Choroid plexus epithelial cell (primary cell): ENCODE data around the gene GINS3.

Experiments used
- DNase-seq: peaks from one replicate; pipeline ENCODE4 v3.0.0-alpha.2; 2010; ENCODE audit warnings: low read depth
- H3K4me3 ChIP-seq: 2 replicates; pipeline ENCODE4 v1.5.1; 2011; ENCODE audit warnings: low read depth, mild to moderate bottlenecking, control low read depth, low read length, moderate library complexity
- TF ChIP-seq, protein P1 (sequence below): conservative IDR thresholded peaks from 2 replicates; pipeline ENCODE4 v1.5.1; 2011; ENCODE audit warnings: low read depth, mild to moderate bottlenecking, control low read depth, inconsistent platforms, low read length, moderate library complexity

Gene GINS3

DNA sequence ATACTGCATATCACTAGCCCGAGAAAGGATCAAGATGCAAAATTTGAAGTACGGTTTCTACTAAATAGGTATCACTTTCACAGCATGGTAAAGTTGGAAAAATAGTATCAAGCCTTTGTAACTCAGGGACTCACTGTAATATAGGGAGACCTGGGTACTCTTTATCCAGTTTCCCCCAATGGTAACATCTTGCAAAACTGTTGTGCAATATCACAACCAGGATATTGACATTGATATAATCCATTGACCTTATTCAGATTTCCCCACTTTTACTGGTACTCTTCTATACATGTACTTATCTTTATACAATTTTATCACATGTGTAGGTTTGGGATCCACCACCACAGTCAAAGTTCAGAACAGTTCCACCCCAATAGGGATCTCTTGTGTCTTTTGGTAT is 20.4 kb upstream of the GINS3 start:
- TF ChIP-seq, protein P1, sequence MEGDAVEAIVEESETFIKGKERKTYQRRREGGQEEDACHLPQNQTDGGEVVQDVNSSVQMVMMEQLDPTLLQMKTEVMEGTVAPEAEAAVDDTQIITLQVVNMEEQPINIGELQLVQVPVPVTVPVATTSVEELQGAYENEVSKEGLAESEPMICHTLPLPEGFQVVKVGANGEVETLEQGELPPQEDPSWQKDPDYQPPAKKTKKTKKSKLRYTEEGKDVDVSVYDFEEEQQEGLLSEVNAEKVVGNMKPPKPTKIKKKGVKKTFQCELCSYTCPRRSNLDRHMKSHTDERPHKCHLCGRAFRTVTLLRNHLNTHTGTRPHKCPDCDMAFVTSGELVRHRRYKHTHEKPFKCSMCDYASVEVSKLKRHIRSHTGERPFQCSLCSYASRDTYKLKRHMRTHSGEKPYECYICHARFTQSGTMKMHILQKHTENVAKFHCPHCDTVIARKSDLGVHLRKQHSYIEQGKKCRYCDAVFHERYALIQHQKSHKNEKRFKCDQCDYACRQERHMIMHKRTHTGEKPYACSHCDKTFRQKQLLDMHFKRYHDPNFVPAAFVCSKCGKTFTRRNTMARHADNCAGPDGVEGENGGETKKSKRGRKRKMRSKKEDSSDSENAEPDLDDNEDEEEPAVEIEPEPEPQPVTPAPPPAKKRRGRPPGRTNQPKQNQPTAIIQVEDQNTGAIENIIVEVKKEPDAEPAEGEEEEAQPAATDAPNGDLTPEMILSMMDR: no peak
- DNase-seq: no peak
- no peak overlapping the region for H3K4me3 ChIP-seq

DNA sequence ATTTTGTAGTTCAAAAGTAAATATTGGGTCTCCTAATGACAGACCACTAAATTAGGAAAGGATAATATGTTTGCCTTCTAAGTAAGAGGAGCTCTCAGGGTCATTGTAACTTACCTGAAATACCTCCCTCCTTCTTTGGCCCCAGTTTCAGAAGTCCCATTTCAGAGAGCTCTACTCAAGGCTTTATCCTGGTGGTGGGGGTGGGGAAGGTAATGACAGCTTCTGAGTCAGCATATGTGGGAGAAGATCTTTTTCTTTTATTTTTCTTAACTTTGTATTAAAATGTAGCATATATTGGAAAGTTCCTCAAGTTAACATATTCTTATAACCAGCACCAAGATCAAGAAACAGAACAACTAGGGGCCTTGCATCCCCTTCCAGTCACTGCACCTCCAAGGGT is 16.9 kb upstream of the GINS3 start:
- TF ChIP-seq, protein P1: no peak
- no peak overlapping the region for H3K4me3 ChIP-seq
- no peak for DNase-seq

DNA sequence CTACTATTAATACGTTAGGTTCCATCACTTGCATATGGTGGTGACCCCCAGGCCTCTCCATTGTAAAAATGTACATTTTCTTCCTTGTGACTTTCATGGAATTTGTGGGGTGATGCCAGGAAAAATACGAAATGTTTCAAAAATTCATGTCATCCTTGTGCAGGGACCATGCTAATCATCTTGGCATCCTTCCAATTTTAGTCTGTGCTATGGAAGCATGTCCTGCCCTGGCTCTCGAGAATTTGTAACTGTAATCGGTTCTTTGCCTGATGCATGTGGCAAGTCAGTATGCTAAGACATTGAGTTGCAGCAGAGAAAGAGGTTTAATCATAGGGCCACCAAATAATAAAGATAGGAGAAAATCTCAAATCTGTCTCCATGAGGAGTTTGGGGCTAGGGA is 14.3 kb upstream of the GINS3 start:
- H3K4me3 ChIP-seq: no peak overlapping the region
- TF ChIP-seq, protein P1: no peak
- no peak for DNase-seq

DNA sequence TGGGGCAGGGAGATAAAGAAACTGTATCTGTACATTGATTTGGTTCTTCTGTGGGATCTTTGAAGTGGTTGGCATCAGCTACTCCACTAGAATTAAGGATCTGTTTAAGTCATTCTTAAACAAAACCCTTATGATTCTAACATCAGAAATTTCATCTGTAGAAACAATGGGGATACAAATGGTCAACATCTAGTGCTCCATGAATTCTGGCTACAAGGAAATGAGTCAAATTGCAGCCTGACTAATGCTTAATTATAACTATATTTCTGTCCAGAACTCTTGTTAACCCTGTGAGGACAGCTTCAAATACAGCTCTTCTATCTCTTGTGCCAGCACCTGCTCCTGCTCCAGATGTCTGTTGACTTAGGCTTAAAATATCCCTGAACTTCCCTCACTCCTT is 13.9 kb upstream of the GINS3 start:
- no peak overlapping the region for H3K4me3 ChIP-seq
- no peak for DNase-seq
- TF ChIP-seq, protein P1: no peak

DNA sequence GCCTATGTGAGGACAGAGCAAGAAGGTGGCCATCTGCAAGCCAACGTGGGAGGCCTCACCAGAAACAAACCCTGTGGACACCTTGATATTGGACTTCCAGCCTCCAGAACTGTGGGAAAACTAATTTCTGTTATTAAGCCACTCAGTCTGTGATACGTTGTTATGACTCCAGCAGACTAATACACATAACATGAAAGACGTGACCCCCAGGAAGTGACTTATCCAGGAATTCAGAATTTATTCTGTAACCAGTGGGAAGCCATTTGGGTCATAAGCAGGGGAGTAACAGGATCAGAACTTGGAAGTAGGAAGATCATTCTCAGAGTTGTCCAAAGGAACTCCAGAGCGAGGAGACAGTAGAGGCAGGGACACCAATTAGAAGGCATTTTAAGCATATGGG is 12.5 kb upstream of the GINS3 start:
- TF ChIP-seq, protein P1: no peak
- H3K4me3 ChIP-seq: no peak overlapping the region
- no peak for DNase-seq

DNA sequence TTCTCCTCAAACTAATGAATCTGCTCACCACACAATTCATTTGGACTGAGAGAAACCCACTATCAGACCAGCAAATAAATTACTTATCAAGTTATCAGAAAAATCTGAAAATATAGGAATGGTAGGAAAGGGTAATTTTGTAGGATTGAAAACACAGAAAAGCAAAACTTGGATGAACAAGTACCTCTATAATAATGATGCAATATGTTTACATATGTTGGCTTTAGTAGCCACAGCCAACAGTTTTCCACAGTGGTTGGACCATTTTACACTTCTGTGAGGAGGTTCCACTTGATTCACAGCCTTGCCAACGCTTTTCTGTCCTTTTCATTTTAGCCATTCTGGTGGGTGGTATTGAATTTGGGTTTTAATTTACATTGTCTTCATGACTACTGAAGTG is 10.6 kb upstream of the GINS3 start:
- no peak for DNase-seq
- TF ChIP-seq, protein P1: no peak
- no peak overlapping the region for H3K4me3 ChIP-seq

DNA sequence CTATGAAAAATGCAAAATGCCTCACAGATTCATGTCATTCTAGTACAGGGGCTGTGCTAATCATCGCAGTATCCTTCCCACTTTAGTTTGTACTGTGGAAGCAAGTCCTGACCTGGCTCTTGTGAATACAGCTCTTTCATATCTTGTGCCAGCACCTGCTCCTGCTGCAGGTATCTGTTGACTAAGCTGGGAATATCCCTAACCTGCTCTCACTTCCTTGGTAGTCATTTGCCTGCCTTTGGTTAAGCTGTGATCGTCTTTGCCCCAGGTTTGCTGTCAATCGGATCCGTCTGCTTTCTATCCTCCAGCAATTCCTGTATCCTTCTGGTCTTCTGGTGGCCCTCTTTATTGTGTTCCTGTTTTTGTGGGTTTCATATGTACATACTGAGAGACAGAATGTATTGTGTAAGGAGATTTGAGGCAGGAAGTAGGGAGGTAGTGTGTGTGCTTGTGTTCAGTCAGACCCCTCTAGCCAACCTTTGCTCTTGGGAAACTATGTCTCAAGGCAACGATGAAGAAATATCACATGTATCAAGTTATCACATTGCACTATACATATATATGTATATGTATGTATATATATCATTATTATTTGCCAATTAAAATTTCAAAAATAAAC is 7.7 kb upstream of the GINS3 start:
- TF ChIP-seq, protein P1: no peak
- DNase-seq: no peak
- no peak overlapping the region for H3K4me3 ChIP-seq
